ENCODE data around the gene AXIN2. TPM values are rescaled to one million over a fixed set of nuclear protein-coding genes. Genes with fewer than 3 reads are reported as not detected.
A peak's percentile ranks its signal among the peaks of the same experiment; 100 is the strongest.

AXIN2 gene
- total RNA-seq, 1 experiment from 2014 or later = 2.6 TPM

GRCh38 chr17:65550075-65550662 is 11.3 kb downstream of the AXIN2 start:
- Histone ChIP-seq H3K9me3 (no peaks in the 10 kb centered on the region), H3K4me3 (no peak overlapping the region), H3K27me3 (no peaks in the 10 kb centered on the region), H3K36me3 (peaks cover 7% of the 10 kb centered on the region)
- no peak for DNase-seq

GRCh38 chr17:65548269-65548969 is 13.0 kb downstream of the AXIN2 start:
- no peak for DNase-seq
- H3K4me3 ChIP-seq = no peak overlapping the region
- no peaks in the 10 kb centered on the region for H3K27me3 ChIP-seq
- H3K36me3 ChIP-seq = peaks cover 7% of the 10 kb centered on the region
- H3K9me3 ChIP-seq = no peaks in the 10 kb centered on the region

GRCh38 chr17:65547253-65547670 is 14.2 kb downstream of the AXIN2 start:
- Histone ChIP-seq H3K9me3 (no peaks in the 10 kb centered on the region), H3K36me3 (peaks cover 7% of the 10 kb centered on the region), H3K4me3 (no peak overlapping the region), H3K27me3 (no peaks in the 10 kb centered on the region)
- DNase-seq = peak; percentile 39

GRCh38 chr17:65546579-65546978 is 14.9 kb downstream of the AXIN2 start:
- Histone ChIP-seq H3K36me3 (peaks cover 7% of the 10 kb centered on the region), H3K4me3 (no peak overlapping the region), H3K9me3 (no peaks in the 10 kb centered on the region), H3K27me3 (no peaks in the 10 kb centered on the region)
- DNase-seq = no peak

- Histone ChIP-seq H3K9me3 (no peaks in the 10 kb centered on the region), H3K36me3 (peaks cover 11% of the 10 kb centered on the region), H3K27me3 (no peaks in the 10 kb centered on the region), H3K4me3 (no peak overlapping the region)
- DNase-seq = no peak
Observed at GRCh38 chr17:65545705-65546523, 15.5 kb downstream of the AXIN2 start.

- no peak overlapping the region for H3K4me3 ChIP-seq
- H3K9me3 ChIP-seq = no peaks in the 10 kb centered on the region
- peaks cover 16% of the 10 kb centered on the region for H3K36me3 ChIP-seq
- no peak for DNase-seq
- H3K27me3 ChIP-seq = no peaks in the 10 kb centered on the region
Observed at GRCh38 chr17:65544672-65545071, 16.8 kb downstream of the AXIN2 start.

- Histone ChIP-seq H3K9me3 (no peaks in the 10 kb centered on the region), H3K36me3 (peaks cover 10% of the 10 kb centered on the region), H3K4me3 (no peak overlapping the region), H3K27me3 (no peaks in the 10 kb centered on the region)
- DNase-seq = no peak
Observed at GRCh38 chr17:65542610-65543009, 18.8 kb downstream of the AXIN2 start.

GRCh38 chr17:65542067-65542466 is 19.4 kb downstream of the AXIN2 start:
- Histone ChIP-seq H3K4me3 (no peak overlapping the region), H3K36me3 (peaks cover 15% of the 10 kb centered on the region), H3K27me3 (no peaks in the 10 kb centered on the region), H3K9me3 (no peaks in the 10 kb centered on the region)
- no peak for DNase-seq

GRCh38 chr17:65541453-65541852 is 20.0 kb downstream of the AXIN2 start:
- Histone ChIP-seq H3K36me3 (peaks cover 19% of the 10 kb centered on the region), H3K9me3 (no peaks in the 10 kb centered on the region), H3K4me3 (no peak overlapping the region), H3K27me3 (no peaks in the 10 kb centered on the region)
- no peak for DNase-seq

GRCh38 chr17:65539630-65540266 is 21.7 kb downstream of the AXIN2 start:
- Histone ChIP-seq H3K27me3 (no peaks in the 10 kb centered on the region), H3K9me3 (no peaks in the 10 kb centered on the region), H3K4me3 (no peak overlapping the region), H3K36me3 (peaks cover 19% of the 10 kb centered on the region)
- DNase-seq = no peak

GRCh38 chr17:65538675-65539529 is 22.5 kb downstream of the AXIN2 start:
- Histone ChIP-seq H3K9me3 (no peaks in the 10 kb centered on the region), H3K36me3 (peaks cover 24% of the 10 kb centered on the region), H3K27me3 (no peaks in the 10 kb centered on the region), H3K4me3 (no peak overlapping the region)
- no peak for DNase-seq

GRCh38 chr17:65537845-65538674 is 23.4 kb downstream of the AXIN2 start:
- no peak for DNase-seq
- Histone ChIP-seq H3K36me3 (peaks cover 26% of the 10 kb centered on the region), H3K27me3 (no peaks in the 10 kb centered on the region), H3K4me3 (no peak overlapping the region), H3K9me3 (no peaks in the 10 kb centered on the region)

- no peak for DNase-seq
- Histone ChIP-seq H3K9me3 (no peaks in the 10 kb centered on the region), H3K4me3 (no peak overlapping the region), H3K27me3 (no peaks in the 10 kb centered on the region), H3K36me3 (peaks cover 31% of the 10 kb centered on the region)
Observed at GRCh38 chr17:65537343-65537844, 24.1 kb downstream of the AXIN2 start.

- Histone ChIP-seq H3K27me3 (no peaks in the 10 kb centered on the region), H3K9me3 (no peaks in the 10 kb centered on the region), H3K36me3 (peaks cover 31% of the 10 kb centered on the region), H3K4me3 (no peak overlapping the region)
- no peak for DNase-seq
Observed at GRCh38 chr17:65536573-65537342, 24.7 kb downstream of the AXIN2 start.

All from MG63 (cell line).